Subcutaneous adipose tissue (tissue), 4 donors: ENCODE measurements around the gene ADAD1. TPM values are rescaled to one million over a fixed set of nuclear protein-coding genes. Genes with fewer than 3 reads are reported as not detected.

ENCODE experiments used
- total RNA-seq, 4 donors: library from RNA; depleted of rRNA; stranded (reverse); fragments of >200 nt; gene quantifications; one replicate each; pipeline ENCODE4 v1.1.0, GENCODE V29; 2016
- TF ChIP-seq, protein P1 (sequence below): fragments of 450-650 bp; IDR thresholded peaks from one replicate; pipeline ENCODE4 v1.5.1; 2016; ENCODE audit warnings: low read depth, mild to moderate bottlenecking, control low read depth, antibody characterized with exemption, moderate library complexity

ADAD1 gene
- total RNA-seq, 4 donors from 2014 or later, result 0.88 TPM; not detected in 3

DNA sequence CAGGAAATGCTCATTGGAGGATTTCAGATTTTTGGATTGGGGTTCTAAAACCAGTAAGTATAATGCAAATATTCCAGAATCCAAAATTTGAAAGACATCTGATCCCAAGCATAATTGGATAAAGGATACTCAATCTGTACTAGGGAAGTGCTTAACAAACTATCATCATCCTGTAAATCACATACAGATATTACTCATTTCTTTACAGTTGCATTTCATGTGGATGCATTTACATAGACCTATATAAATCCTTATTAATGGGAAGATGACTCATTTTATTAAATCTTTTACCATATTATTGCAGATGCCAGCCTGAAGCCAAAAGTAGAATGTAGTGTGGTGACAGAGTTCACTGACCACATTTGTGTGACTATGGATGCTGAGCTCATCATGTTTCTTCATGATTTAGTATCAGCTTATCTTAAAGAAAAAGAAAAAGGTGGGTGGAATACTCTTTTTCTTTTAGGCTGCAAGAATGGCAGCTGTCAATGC is 22.4 kb upstream of the ADAD1 start:
- TF ChIP-seq, protein P1, sequence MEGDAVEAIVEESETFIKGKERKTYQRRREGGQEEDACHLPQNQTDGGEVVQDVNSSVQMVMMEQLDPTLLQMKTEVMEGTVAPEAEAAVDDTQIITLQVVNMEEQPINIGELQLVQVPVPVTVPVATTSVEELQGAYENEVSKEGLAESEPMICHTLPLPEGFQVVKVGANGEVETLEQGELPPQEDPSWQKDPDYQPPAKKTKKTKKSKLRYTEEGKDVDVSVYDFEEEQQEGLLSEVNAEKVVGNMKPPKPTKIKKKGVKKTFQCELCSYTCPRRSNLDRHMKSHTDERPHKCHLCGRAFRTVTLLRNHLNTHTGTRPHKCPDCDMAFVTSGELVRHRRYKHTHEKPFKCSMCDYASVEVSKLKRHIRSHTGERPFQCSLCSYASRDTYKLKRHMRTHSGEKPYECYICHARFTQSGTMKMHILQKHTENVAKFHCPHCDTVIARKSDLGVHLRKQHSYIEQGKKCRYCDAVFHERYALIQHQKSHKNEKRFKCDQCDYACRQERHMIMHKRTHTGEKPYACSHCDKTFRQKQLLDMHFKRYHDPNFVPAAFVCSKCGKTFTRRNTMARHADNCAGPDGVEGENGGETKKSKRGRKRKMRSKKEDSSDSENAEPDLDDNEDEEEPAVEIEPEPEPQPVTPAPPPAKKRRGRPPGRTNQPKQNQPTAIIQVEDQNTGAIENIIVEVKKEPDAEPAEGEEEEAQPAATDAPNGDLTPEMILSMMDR, result no peak

GRCh38 chr4:122360754-122361153 is 18.1 kb upstream of the ADAD1 start:
- TF ChIP-seq, protein P1, result no peak

GRCh38 chr4:122364700-122365404 is 14.0 kb upstream of the ADAD1 start:
- TF ChIP-seq, protein P1, result no peak

- TF ChIP-seq, protein P1, result no peak
Measured at GRCh38 chr4:122377352-122377751, 1.5 kb upstream of the ADAD1 start.

DNA sequence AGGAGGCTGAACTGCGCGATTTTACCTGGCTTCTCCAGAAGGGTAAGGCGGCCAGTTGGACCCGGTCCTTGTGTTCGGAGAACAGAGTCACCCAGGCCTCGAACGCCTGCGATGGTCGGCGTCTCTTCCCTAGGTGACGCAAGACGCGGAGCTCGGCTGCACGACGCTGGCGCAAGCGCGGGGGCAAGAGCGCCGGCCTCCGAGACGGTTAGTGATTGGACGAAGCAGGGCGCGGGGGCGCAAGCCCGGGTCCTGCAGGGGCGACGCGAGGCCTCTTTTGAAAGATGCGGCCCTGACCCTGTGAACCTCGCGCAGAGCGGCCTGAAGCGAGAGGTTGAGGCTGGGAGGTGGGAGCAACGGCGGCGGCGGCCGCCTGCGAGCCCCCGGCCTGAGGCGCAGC is 428 bp downstream of the ADAD1 start:
- TF ChIP-seq, protein P1, result no peak

GRCh38 chr4:122383341-122383740 is 4.5 kb downstream of the ADAD1 start:
- TF ChIP-seq, protein P1, result no peak

- TF ChIP-seq, protein P1, result no peak
Measured at GRCh38 chr4:122384245-122384644, 5.4 kb downstream of the ADAD1 start.
